ENCODE results near the gene FAR2.
"Not testable (repeated sequence)": the region's sequence is repeated elsewhere in the genome, so short reads cannot be mapped to it uniquely, and the experiment has no call there.

FAR2 gene

GRCh38 chr12:29287622-29288021 is 138.5 kb downstream of the FAR2 start:
- Histone ChIP-seq H3K4me1 (ENCODE audit: control insufficient read depth in 1 of 2, insufficient read depth in 1 of 2, low read depth in 1 of 2, low read length in 1 of 2) (no peaks in the 10 kb centered on the region), H3K36me3 (peaks cover 2% of the 10 kb centered on the region), H3K9me3 (no peaks in the 10 kb centered on the region), H3K27ac (no peak overlapping the region), H3K4me3 (ENCODE audit: low read depth in 1 of 2, low read length in 1 of 2) (no peak overlapping the region), H3K27me3 (no peaks in the 10 kb centered on the region)
- TF ChIP-seq CTCF (IDR thresholded peaks at IDR 0.05): no peak

GRCh38 chr12:29288031-29288430 is 139.0 kb downstream of the FAR2 start:
- TF ChIP-seq CTCF (IDR thresholded peaks at IDR 0.05): no peak

GRCh38 chr12:29290475-29290874 is 141.4 kb downstream of the FAR2 start:
- H3K4me1 ChIP-seq (ENCODE audit: control insufficient read depth in 1 of 2, insufficient read depth in 1 of 2, low read depth in 1 of 2, low read length in 1 of 2); H3K27ac ChIP-seq; H3K4me3 ChIP-seq (ENCODE audit: low read depth in 1 of 2, low read length in 1 of 2); H3K27me3 ChIP-seq; H3K9me3 ChIP-seq: not testable (repeated sequence)
- peaks cover 16% of the 10 kb centered on the region for H3K36me3 ChIP-seq

More at GRCh38 chr12:29288031-29288430, 139.0 kb downstream of the FAR2 start:
- no peak overlapping the region for H3K4me3 ChIP-seq (ENCODE audit: low read depth in 1 of 2, low read length in 1 of 2)
- H3K36me3 ChIP-seq: peaks cover 6% of the 10 kb centered on the region
- no peaks in the 10 kb centered on the region for H3K9me3 ChIP-seq
- no peak overlapping the region for H3K27ac ChIP-seq
- no peaks in the 10 kb centered on the region for H3K27me3 ChIP-seq
- no peaks in the 10 kb centered on the region for H3K4me1 ChIP-seq (ENCODE audit: control insufficient read depth in 1 of 2, insufficient read depth in 1 of 2, low read depth in 1 of 2, low read length in 1 of 2)

DNA sequence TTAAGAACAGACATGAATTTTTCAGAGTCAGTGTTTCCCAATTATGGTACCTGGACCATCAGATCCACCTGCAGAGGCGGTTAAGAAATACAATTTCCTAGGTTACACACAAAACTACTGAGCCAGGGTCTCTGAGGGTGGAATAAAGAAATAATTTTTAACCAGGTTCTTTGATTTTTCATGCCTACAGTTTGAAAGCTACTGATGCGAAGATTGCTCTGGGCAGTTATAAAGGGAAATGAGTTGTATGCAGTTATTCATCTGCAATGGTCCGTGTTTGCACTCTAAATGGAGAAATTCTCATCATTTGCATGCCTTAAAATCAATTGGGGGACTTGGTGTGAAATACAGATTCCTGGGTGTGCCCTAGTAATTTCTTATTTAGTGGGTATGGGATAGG is 142.1 kb downstream of the FAR2 start:
- Histone ChIP-seq H3K36me3 (peaks cover 16% of the 10 kb centered on the region), H3K27ac (no peak overlapping the region), H3K27me3 (no peaks in the 10 kb centered on the region), H3K4me1 (ENCODE audit: control insufficient read depth in 1 of 2, insufficient read depth in 1 of 2, low read depth in 1 of 2, low read length in 1 of 2) (no peaks in the 10 kb centered on the region), H3K4me3 (ENCODE audit: low read depth in 1 of 2, low read length in 1 of 2) (no peak overlapping the region), H3K9me3 (no peaks in the 10 kb centered on the region)
- TF ChIP-seq CTCF (IDR thresholded peaks at IDR 0.05): no peak

DNA sequence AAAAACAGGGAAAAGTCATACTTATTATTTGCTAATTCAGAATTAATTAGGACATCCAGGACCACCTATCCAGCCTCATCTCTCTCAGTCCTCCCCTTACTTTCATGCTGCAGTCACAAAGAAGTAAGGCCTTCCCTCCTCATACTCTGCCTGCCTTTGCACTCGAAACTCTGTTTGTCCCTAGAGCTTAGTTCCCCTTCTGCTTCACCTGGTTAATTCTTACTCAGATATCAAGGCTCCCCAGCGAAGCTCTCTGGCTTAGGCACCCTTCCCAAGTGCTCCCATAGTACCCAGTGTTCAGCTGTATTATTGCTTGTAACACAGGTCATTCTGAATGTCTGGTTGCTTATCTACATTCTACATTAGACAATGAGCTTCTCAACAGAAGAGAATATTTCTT is 150.6 kb downstream of the FAR2 start:
- Histone ChIP-seq H3K4me1 (ENCODE audit: control insufficient read depth in 1 of 2, insufficient read depth in 1 of 2, low read depth in 1 of 2, low read length in 1 of 2) (no peaks in the 10 kb centered on the region), H3K27me3 (no peaks in the 10 kb centered on the region), H3K9me3 (no peaks in the 10 kb centered on the region), H3K4me3 (ENCODE audit: low read depth in 1 of 2, low read length in 1 of 2) (no peak overlapping the region), H3K36me3 (peaks cover 28% of the 10 kb centered on the region), H3K27ac (peak overlapping the region; percentile 0)
- TF ChIP-seq CTCF (IDR thresholded peaks at IDR 0.05): no peak

- Histone ChIP-seq H3K27ac (no peak overlapping the region), H3K36me3 (peaks cover 29% of the 10 kb centered on the region), H3K9me3 (no peaks in the 10 kb centered on the region), H3K27me3 (no peaks in the 10 kb centered on the region), H3K4me1 (ENCODE audit: control insufficient read depth in 1 of 2, insufficient read depth in 1 of 2, low read depth in 1 of 2, low read length in 1 of 2) (no peaks in the 10 kb centered on the region), H3K4me3 (ENCODE audit: low read depth in 1 of 2, low read length in 1 of 2) (no peak overlapping the region)
- no peak for TF ChIP-seq CTCF (IDR thresholded peaks at IDR 0.05)
Observed at GRCh38 chr12:29301114-29301513, 152.0 kb downstream of the FAR2 start.

Measured in neutrophil (primary cell).